ENCODE data around the gene PIBF1.

The PIBF1 gene

GRCh38 chr13:73063166-73063565 lies 281.2 kb downstream of the PIBF1 start:
- DNase-seq = no peak

GRCh38 chr13:73065036-73065435 lies 283.1 kb downstream of the PIBF1 start:
- no peak for DNase-seq

- DNase-seq = no peak
Observed at GRCh38 chr13:73065665-73066340, 283.9 kb downstream of the PIBF1 start.

All from NCI-H1092 (cell line).